ENCODE measurements around the gene UTP20.

- TF ChIP-seq CTCF (IDR thresholded peaks at IDR 0.05) (peak in 1 of 5 experiments; percentile 43), EP300 (IDR thresholded peaks at IDR 0.05) (peak in 1 of 2 donors; percentile 75)
Measured at GRCh38 chr12:101407436-101408345, 127.8 kb downstream of the UTP20 start, which contains the start of gene ARL1.

Data from tibial nerve (tissue), 4 donors.